Esophagus (tissue), 2 donors: ENCODE measurements around the gene SHTN1. TPM values are rescaled to one million over a fixed set of nuclear protein-coding genes. Genes with fewer than 3 reads are reported as not detected.

Source experiments
- H3K27ac ChIP-seq, 2 donors: one replicate each; pipeline ENCODE4 v1.5.1; 2013; ENCODE audit warnings: low read depth in 2 of 2, mild to moderate bottlenecking in 2 of 2, inconsistent platforms in 1 of 2, low read length in 1 of 2, moderate library complexity in 1 of 2
- H3K27me3 ChIP-seq, 2 donors: one replicate each; pipeline ENCODE4 v1.6.1; 2013; ENCODE audit warnings: low read length in 2 of 2, control low read depth in 1 of 2, mild to moderate bottlenecking in 1 of 2; ENCODE audit not compliant: insufficient read depth in 2 of 2, control insufficient read depth in 1 of 2
- H3K36me3 ChIP-seq, 2 donors: one replicate each; pipeline ENCODE4 v1.6.1; 2013; ENCODE audit warnings: low read length in 1 of 2; ENCODE audit not compliant: control insufficient read depth in 2 of 2, insufficient read depth in 2 of 2
- H3K4me1 ChIP-seq, 2 donors: one replicate each; pipeline ENCODE4 v1.6.1; 2013; ENCODE audit warnings: low read length in 1 of 2; ENCODE audit not compliant: control insufficient read depth in 2 of 2, insufficient read depth in 2 of 2
- H3K4me3 ChIP-seq, 2 donors: one replicate each; pipeline ENCODE4 v1.5.1; 2013; ENCODE audit warnings: low read length in 2 of 2, mild to moderate bottlenecking in 2 of 2, low read depth in 1 of 2, moderate library complexity in 1 of 2
- H3K9me3 ChIP-seq, 2 donors: one replicate each; pipeline ENCODE4 v1.6.1; 2013; ENCODE audit warnings: mild to moderate bottlenecking in 2 of 2, low read depth in 1 of 2, low read length in 1 of 2, moderate library complexity in 1 of 2; ENCODE audit not compliant: control insufficient read depth in 2 of 2, insufficient read depth in 1 of 2
- WGBS, 2 donors: extraction: QIAGEN DNeasy Blood & Tissue Kit; methylation state at CpG; one replicate each; pipeline ENCODE4 v1.1.7; 2013; 5-methylcytosine and 5-hydroxymethylcytosine counted together
- polyA plus RNA-seq, 2 donors: library from polyadenylated mRNA; stranded (reverse); fragments of 200-250 nt; gene quantifications; one replicate each; pipeline ENCODE4 v1.2.3, GENCODE V29; 2013
- donor health status: healthy with polysubstance abuse.
- donor health status: Bipolar disorder and iron deficiency.

The SHTN1 gene
- polyA plus RNA-seq, 2 donors, result 6.1 to 6.5 TPM

GRCh38 chr10:116886772-116887171, 118.2 kb downstream of the SHTN1 start:
- 94% methylated on average over 4 of the region's 4 CpGs for WGBS, 2 donors
- H3K4me3 ChIP-seq, result no peak overlapping the region
- no peaks in the 10 kb centered on the region for H3K9me3 ChIP-seq
- H3K27me3 ChIP-seq, result no peaks in the 10 kb centered on the region
- no peaks in the 10 kb centered on the region for H3K36me3 ChIP-seq
- H3K4me1 ChIP-seq, result peaks cover 0 to 6% of the 10 kb centered on the region in 2 donors
- no peak overlapping the region for H3K27ac ChIP-seq

DNA sequence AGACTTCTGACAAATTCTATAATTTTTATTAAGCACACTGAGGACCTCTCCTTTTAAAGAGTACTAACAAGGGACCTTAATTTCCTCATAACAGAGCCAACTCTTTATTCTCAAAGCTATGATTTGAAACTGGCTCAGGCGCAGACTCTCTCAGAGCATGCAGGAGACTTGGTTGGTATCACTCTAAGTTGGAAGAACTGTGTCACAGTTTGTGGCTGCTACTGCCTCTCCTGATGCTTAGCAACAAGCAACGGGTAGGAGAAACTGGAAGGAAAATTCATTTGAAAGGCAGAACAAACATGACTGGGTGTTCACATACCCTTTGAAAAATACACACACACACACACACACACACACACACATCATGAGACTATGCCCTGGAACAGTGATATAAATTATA, 122.3 kb downstream of the SHTN1 start:
- Histone ChIP-seq H3K36me3 (no peaks in the 10 kb centered on the region), H3K9me3 (no peaks in the 10 kb centered on the region), H3K27ac (no peak overlapping the region), H3K27me3 (no peaks in the 10 kb centered on the region), H3K4me1 (no peaks in the 10 kb centered on the region), H3K4me3 (no peak overlapping the region)
- WGBS, 2 donors, result 77 to 81% methylated on average over 2 of the region's 2 CpGs

DNA sequence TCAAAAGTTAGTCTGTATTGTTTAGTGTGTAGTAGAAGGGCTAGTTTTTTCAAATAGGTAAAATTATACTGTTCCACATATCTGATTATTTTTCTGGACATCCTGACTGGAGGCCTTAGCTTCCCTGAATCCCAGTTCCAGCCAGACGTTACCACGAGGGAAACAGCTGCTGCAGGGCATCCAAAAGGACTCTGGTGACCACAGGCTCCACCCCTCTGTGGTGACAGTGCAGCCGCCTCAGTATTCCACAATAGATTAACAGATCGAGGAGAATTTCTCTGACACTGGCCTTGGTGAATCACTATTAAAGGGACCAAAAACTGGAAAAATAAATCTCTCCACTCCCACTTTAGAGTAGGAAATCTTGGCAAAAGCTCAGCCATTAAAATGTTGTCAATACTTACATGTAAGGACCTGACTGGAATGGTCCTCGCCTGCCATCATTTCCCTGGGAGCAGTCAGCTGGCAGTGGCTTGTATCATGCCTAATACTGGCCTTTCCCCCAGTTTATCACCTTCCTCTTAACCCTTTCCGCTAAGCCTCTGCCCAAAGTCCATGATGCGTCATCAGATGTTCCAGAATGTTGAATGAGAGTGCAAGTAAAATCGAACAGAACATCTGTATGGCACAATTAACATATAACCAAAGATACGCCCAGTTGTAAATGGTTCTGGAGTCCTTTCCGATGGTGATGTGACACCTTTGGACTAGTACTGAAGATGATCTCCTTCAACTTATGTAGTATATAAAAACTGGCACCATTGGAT, 124.1 kb downstream of the SHTN1 start:
- no peak overlapping the region for H3K27ac ChIP-seq
- WGBS, 2 donors, result 58 to 60% methylated on average over 10 of the region's 10 CpGs
- H3K36me3 ChIP-seq, result no peaks in the 10 kb centered on the region
- H3K27me3 ChIP-seq, result no peaks in the 10 kb centered on the region
- H3K9me3 ChIP-seq, result no peaks in the 10 kb centered on the region
- no peaks in the 10 kb centered on the region for H3K4me1 ChIP-seq
- H3K4me3 ChIP-seq, result no peak overlapping the region

GRCh38 chr10:116879817-116880216, 125.2 kb downstream of the SHTN1 start:
- Histone ChIP-seq H3K4me3 (no peak overlapping the region), H3K9me3 (no peaks in the 10 kb centered on the region), H3K27me3 (no peaks in the 10 kb centered on the region), H3K27ac (no peak overlapping the region), H3K36me3 (no peaks in the 10 kb centered on the region), H3K4me1 (no peaks in the 10 kb centered on the region)
- WGBS, 2 donors, result 65 to 72% methylated on average over 7 of the region's 7 CpGs

- 55 to 60% methylated on average over 2 of the region's 2 CpGs for WGBS, 2 donors
- no peaks in the 10 kb centered on the region for H3K27me3 ChIP-seq
- no peaks in the 10 kb centered on the region for H3K4me1 ChIP-seq
- H3K9me3 ChIP-seq, result no peaks in the 10 kb centered on the region
- no peak overlapping the region for H3K27ac ChIP-seq
- H3K36me3 ChIP-seq, result no peaks in the 10 kb centered on the region
- no peak overlapping the region for H3K4me3 ChIP-seq
Observed at GRCh38 chr10:116878123-116878522, 126.9 kb downstream of the SHTN1 start.

DNA sequence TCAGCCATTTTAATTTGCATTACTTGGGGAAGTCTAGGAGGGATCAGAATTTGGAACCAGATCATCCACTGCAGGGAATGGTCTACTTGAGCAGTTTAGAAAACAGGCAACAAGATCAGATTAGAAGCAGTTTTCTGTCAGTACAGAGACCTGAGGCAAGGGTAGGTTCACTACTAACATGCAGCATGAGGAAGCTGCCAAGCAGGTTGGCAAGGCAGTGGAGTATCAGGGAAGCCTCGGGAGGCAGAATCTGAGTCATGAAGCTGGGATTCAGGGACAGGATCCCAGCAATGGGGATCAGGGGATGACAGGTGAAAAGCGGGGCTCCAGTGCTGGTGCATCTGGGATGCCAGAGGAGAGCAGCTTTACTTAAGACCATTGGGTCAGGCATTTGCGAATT, 127.6 kb downstream of the SHTN1 start:
- WGBS, 2 donors, result 72 to 85% methylated on average over 3 of the region's 3 CpGs
- Histone ChIP-seq H3K36me3 (no peaks in the 10 kb centered on the region), H3K4me1 (no peaks in the 10 kb centered on the region), H3K27ac (no peak overlapping the region), H3K27me3 (no peaks in the 10 kb centered on the region), H3K9me3 (no peaks in the 10 kb centered on the region), H3K4me3 (no peak overlapping the region)

DNA sequence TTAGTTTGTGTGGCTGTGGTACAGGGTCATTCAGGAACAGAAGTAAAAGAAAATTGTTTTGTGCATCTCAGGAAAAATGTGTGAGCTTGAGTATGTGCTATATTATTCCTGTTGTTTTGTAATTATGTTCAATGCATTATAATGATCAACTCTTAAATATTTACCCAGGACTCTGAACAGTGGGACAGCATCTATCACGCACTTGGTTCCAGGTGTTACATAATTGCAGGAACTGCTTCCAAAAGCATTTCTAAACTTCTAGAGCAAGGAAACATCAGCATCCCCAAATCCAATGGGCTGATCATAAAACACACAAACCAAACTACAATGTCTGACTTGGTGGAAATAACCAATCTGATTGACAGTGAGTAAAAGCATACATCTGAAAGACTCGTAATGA, 129.1 kb downstream of the SHTN1 start:
- H3K36me3 ChIP-seq, result no peaks in the 10 kb centered on the region
- no peak overlapping the region for H3K27ac ChIP-seq
- no peak overlapping the region for H3K4me3 ChIP-seq
- H3K27me3 ChIP-seq, result no peaks in the 10 kb centered on the region
- H3K9me3 ChIP-seq, result no peaks in the 10 kb centered on the region
- H3K4me1 ChIP-seq, result no peaks in the 10 kb centered on the region
- WGBS, 2 donors, result 88 to 93% methylated on average over 2 of the region's 2 CpGs

GRCh38 chr10:116873134-116873533, 131.9 kb downstream of the SHTN1 start:
- Histone ChIP-seq H3K36me3 (no peaks in the 10 kb centered on the region), H3K4me3 (no peak overlapping the region), H3K4me1 (no peaks in the 10 kb centered on the region), H3K27me3 (no peaks in the 10 kb centered on the region), H3K9me3 (no peaks in the 10 kb centered on the region), H3K27ac (no peak overlapping the region)
- 47 to 73% methylated on average over 2 of the region's 2 CpGs for WGBS, 2 donors

DNA sequence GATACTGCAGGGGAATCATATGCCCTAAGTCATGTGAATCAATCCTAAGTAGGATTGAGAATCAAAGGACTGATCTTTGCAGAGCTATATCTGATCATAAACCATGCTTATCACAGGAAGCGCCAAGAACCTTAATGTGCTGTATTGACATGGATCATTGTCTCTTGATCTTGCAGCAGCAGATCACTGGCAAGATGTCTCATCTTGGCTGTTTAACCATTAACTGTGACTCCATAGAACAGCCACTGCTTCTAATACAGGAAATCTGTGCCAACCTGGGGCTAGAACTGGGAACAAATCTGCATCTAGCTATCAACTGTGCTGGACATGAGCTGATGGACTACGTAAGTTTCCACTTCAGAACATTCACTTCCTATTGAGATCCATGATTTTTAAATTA, 134.0 kb downstream of the SHTN1 start:
- H3K36me3 ChIP-seq, result no peaks in the 10 kb centered on the region
- H3K27me3 ChIP-seq, result no peaks in the 10 kb centered on the region
- WGBS, 2 donors, result 89 to 91% methylated on average over 2 of the region's 2 CpGs

DNA sequence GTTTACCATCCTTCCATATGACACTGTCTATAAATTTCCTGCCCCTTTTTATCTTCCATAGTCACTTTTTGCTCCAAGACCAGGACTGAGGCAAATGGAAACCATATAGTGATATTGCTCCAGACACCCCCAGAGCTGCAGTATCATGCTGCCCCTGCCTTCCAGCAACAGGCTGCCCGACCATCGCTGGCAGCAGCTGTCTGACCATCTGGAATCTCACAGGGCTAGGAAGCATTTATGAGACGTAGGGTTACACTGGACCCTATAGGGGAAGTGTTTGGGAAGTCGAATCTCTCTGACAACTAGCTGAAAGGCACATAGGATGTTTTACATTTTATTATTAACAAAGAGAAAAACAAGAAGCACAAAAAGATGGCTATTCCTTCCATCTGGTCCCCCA, 136.3 kb downstream of the SHTN1 start:
- 57 to 58% methylated on average over 4 of the region's 4 CpGs for WGBS, 2 donors
- no peaks in the 10 kb centered on the region for H3K4me1 ChIP-seq
- no peak overlapping the region for H3K4me3 ChIP-seq
- H3K27ac ChIP-seq, result no peak overlapping the region
- no peaks in the 10 kb centered on the region for H3K9me3 ChIP-seq
- no peaks in the 10 kb centered on the region for H3K27me3 ChIP-seq
- H3K36me3 ChIP-seq, result no peaks in the 10 kb centered on the region

More for the DNA sequence above, 134.0 kb downstream of the SHTN1 start:
- no peaks in the 10 kb centered on the region for H3K4me1 ChIP-seq
- H3K4me3 ChIP-seq, result no peak overlapping the region
- no peak overlapping the region for H3K27ac ChIP-seq
- H3K9me3 ChIP-seq, result no peaks in the 10 kb centered on the region
